ENCODE results near the gene PTPRM. TPM values are rescaled to one million over a fixed set of nuclear protein-coding genes. Genes with fewer than 3 reads are reported as not detected.

PTPRM gene
- polyA plus RNA-seq, 12 donors: 64.3 to 109 (median 90.1) TPM; not detected in 1

DNA sequence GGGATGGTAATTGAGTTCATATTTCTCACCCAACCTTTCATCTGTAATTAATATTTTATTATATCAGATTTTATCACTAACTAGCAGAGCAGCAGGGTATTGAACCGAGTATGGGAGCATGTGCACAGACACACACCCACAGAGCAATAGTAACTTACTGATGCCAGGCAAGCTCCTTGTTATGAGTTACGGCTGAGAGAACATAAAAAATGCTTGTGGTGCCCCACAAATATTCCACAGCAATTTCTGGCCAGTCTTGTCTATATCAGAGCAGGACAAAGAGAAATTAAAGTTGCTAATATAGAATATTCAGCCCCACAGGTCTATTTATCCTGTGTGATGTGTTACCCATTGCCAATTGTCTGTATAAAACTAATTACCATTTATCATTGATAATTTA is 540.3 kb downstream of the PTPRM start:
- DNase-seq: no peak

- no peak for DNase-seq
These were observed 547.4 kb downstream of the PTPRM start for GRCh38 chr18:8114480-8114879.

GRCh38 chr18:8116341-8117005 is 549.4 kb downstream of the PTPRM start:
- DNase-seq: no peak

- no peak for DNase-seq
These were observed 549.9 kb downstream of the PTPRM start for GRCh38 chr18:8117006-8117371.

DNA sequence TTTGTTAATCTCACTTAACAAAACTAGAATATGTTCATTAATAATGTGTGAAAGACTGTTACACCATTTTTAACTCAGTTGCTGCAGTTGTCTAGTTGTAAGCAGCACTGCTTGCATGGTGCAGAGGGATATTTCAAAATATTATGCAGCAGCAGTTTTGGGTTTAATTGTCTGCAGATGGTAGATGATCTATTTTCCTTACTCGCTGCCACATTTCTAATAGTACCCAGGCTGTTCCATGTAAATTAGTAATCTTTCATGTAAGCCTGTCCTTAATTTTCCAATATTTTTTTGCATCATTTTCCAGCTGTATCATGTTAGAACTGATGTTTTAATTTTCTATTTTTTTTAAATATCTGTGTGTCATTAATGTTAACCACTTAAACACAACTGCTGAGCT is 554.0 kb downstream of the PTPRM start:
- DNase-seq: no peak

- no peak for DNase-seq
These were observed 554.9 kb downstream of the PTPRM start for GRCh38 chr18:8121942-8122480.

GRCh38 chr18:8124232-8125146 is 557.4 kb downstream of the PTPRM start:
- no peak for DNase-seq

DNA sequence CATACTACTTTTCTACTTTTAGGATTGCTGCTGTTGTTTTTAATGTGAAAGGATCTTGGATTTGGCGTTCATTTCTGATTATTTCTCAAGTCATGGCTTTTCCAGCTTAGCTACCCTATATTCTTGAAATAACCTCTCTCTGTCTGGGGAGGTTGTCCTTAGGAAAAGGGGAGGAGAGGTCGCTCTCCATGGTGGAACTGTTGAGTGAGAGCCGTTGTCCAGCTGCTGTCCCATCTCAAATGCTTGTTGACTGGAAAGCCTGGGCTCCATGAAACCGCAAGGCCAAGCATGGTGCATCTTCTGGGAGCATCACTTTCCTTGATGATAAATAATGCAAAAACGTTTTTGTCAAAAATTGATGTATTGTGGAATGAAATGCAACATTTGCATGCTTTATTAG is 563.0 kb downstream of the PTPRM start:
- no peak for DNase-seq

DNA sequence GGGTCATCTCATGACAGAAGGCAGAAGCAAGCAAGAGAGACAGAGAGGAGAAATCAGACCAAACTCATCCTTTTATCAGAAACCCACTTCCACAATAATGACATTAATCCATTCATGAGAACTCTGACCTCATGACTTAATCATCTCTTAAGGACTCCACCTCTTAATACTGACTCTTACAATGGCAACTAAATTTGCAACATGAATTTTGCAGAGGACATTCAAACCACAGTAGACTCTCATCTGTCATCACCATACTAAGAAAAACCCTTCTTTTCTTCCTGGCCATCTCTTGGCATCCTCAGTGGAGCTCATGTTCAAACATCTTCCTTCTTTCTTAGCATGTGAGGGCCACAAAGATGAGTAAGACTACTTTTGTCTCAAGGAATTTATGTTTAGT is 565.9 kb downstream of the PTPRM start:
- no peak for DNase-seq

DNA sequence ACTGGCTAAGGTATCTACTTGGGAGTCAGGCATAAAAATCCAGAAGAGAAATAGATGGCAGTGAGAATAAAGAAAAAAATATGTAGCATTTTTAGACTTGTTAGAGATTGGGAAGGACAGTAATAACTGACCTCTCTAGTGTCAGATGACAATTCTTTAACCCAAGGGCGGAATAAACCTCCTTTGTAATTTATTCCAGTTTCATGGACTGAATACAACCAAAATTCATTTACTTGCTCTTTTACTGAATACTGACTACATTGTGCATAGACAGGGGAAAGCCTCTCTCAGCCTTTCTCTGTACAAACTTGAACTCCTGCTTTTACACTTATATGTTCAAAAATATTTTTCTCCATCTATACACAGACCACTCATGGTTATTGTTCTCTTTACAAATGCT is 566.8 kb downstream of the PTPRM start:
- no peak for DNase-seq

GRCh38 chr18:8139127-8139527 is 572.0 kb downstream of the PTPRM start:
- peak; percentile 61 for DNase-seq

GRCh38 chr18:8139891-8140406 is 572.8 kb downstream of the PTPRM start:
- peak; percentile 22 for DNase-seq

- no peak for DNase-seq
These were observed 573.9 kb downstream of the PTPRM start for GRCh38 chr18:8140841-8141501.

DNA sequence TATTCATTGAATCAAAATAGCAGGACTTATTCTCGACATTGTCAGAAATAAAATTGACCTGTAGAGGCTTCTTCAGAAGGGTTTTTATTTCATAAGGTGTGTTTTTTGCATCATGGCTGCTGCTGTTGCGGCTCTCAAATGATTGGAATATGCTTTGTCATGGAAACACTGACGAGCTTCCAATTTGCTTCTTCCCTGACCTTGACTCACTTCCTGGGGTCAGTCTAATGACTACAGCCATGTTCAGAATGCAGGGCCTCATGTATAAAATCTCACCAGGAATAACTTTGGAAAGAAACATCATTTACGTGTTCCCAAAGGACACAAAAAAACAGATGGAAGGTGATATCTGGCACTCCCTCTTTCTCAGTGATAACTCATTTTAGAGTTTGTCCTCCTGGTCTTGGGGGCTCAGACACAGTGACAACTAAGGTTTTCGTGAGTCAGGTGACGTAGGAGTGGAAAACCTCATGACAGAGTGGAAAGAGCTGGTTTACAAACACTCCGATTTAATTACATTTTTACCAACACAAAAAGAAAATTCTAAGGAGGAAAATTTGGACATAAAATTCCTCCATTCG is 575.1 kb downstream of the PTPRM start:
- peak; percentile 24 for DNase-seq

DNA sequence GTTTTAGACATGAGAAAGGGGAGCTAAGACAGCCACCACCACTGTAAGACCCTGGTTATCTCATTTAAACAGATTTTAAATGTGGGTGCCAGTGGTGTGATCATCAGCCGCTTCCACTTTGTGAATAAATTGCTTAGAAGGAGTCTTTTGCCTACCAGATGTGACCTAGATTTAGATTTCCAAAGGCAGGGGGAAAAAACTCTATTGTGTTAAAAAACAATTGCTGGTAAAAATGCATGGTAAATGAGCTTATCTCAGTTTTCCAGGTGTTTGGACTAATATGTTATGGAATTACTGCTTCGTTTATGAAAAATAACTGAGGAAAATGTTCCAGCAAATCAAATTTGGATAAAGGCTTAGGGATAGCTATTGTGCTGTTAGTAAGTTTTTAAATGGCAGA is 575.8 kb downstream of the PTPRM start:
- DNase-seq: no peak

- DNase-seq: no peak
These were observed 584.1 kb downstream of the PTPRM start for GRCh38 chr18:8151181-8151580.

GRCh38 chr18:8153887-8154583 is 586.9 kb downstream of the PTPRM start:
- no peak for DNase-seq

DNA sequence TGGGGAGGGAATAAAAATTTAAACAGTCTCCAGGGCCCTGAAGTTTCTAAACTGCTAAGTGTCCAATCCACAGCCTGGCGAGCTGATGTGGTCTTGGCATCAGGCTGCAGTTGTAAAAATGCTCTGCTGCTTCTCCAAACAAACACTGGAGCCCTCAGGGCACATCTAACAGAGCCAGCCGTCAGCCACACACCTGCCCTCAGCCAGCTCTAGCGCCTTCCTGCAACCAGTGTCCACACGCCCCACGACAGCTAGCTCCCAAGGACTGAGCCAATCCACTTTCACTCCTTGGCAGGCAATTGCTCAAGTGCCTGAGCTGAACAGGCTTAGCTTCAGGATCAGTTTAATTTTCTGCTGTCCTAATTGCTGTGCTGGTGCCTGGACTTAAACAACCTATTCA is 595.7 kb downstream of the PTPRM start:
- no peak for DNase-seq

GRCh38 chr18:8163286-8163959 is 596.3 kb downstream of the PTPRM start:
- DNase-seq: no peak

- no peak for DNase-seq
These were observed 598.0 kb downstream of the PTPRM start for GRCh38 chr18:8165095-8165494.

DNA sequence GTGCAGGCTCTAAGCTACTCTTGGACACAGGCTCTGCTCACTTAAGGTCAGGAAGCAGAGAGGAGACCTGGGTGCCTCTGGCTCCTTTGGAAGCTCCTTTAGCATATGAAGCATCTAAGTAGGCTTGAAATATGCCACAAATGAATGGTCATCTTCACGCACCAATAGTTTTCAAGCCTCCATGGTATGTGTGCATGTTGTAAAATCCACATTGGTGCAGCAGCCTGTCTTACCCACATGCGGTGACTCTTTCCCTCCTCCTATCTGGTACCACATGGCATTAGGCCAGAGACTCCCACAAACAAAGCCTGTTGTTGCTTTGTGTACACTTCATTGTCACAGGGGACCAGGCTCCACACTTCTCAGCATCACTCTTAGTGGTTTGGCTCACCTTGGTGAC is 599.9 kb downstream of the PTPRM start:
- no peak for DNase-seq

Data from muscle of arm (tissue), 12 donors.